Ishikawa (cell line): Measurements from ENCODE around the gene LTO1.

ENCODE experiments used
- CEBPB ChIP-seq: IDR thresholded peaks from 2 replicates; pipeline ENCODE4 v1.6.1; 2012
- CREB1 ChIP-seq: IDR thresholded peaks from 2 replicates; pipeline ENCODE4 v1.6.1; 2012; ENCODE audit warnings: low read depth
- EGR1 ChIP-seq: IDR thresholded peaks from 2 replicates; pipeline ENCODE4 v1.6.1; 2012
- EP300 ChIP-seq: IDR thresholded peaks from 2 replicates; pipeline ENCODE4 v1.6.1; 2012; ENCODE audit warnings: borderline replicate concordance
- FOXM1 ChIP-seq: IDR thresholded peaks from 2 replicates; pipeline ENCODE4 v1.6.1; 2012; ENCODE audit warnings: low read depth, borderline replicate concordance
- NFIC ChIP-seq: IDR thresholded peaks from 2 replicates; pipeline ENCODE4 v1.6.1; 2012
- RAD21 ChIP-seq: IDR thresholded peaks from 2 replicates; pipeline ENCODE4 v1.6.1; 2012; ENCODE audit warnings: low read depth
- REST ChIP-seq: IDR thresholded peaks from 2 replicates; pipeline ENCODE4 v1.6.1; 2012; ENCODE audit warnings: low read depth, mild to moderate bottlenecking
- TAF1 ChIP-seq: IDR thresholded peaks from 2 replicates; pipeline ENCODE4 v1.6.1; 2012; ENCODE audit warnings: low read depth, mild to moderate bottlenecking
- TCF12 ChIP-seq: IDR thresholded peaks from 2 replicates; pipeline ENCODE4 v1.6.1; 2012; ENCODE audit warnings: low read depth
- TEAD4 ChIP-seq: IDR thresholded peaks from 2 replicates; pipeline ENCODE4 v1.6.1; 2012
- YY1 ChIP-seq: IDR thresholded peaks from 2 replicates; pipeline ENCODE4 v1.6.1; 2012; ENCODE audit warnings: low read depth
- ZBTB7A ChIP-seq: IDR thresholded peaks from 2 replicates; pipeline ENCODE4 v1.6.1; 2012; ENCODE audit warnings: low read depth
- TF ChIP-seq, protein P1 (sequence below): IDR thresholded peaks from 2 replicates; pipeline ENCODE4 v1.6.1; 2012
- TF ChIP-seq, protein P2 (sequence below): IDR thresholded peaks from 2 replicates; pipeline ENCODE4 v1.6.1; 2012

The LTO1 gene

DNA sequence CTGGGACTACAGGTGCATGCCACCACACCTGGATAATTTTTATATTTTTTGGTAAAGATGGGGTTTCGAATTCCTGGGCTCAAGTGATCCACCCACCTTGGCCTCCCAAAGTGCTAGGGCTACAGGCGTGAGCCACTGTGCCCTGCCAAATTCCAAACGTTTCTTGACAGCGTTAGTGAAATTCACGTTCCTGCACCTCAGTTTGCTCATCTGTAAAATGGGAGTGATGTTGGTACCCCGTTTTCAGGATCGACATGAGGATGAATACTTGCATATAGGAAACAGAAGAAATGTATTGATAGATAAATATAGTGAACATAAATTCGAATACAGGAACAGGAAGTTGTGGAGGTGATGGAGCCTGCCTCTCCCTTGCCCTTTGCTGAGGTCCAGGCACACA lies 10.2 kb upstream of the LTO1 start:
- TF ChIP-seq CREB1 (no peak), TAF1 (no peak), REST (no peak), EGR1 (no peak), TEAD4 (no peak)
- TF ChIP-seq, protein P1, sequence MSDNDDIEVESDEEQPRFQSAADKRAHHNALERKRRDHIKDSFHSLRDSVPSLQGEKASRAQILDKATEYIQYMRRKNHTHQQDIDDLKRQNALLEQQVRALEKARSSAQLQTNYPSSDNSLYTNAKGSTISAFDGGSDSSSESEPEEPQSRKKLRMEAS = no peak

DNA sequence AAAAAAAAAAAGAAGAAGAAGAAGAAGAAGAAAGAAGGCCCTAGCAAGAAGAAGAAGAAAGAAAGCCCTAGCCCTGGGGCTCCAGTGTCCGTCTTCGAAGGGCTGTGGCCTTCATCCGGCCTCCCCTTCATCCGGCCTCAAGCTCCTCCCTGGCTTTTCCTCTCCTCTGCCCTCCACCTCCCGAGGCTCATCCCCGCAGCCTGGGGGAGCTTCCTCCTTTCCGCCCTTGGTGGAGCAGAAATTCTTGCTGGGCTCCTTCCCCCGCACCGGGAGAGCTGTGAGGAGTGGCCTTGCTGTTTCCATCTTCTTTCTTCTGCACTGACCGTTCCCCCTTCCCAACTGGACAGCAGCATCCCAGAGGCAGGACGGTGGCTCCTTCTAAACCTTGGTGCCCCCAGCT lies 9.5 kb upstream of the LTO1 start:
- TF ChIP-seq ZBTB7A (no peak), EGR1 (no peak), FOXM1 (no peak), TAF1 (no peak), RAD21 (no peak), TCF12 (no peak), NFIC (no peak), YY1 (no peak), CREB1 (no peak), TEAD4 (no peak)

- TF ChIP-seq, protein P2, sequence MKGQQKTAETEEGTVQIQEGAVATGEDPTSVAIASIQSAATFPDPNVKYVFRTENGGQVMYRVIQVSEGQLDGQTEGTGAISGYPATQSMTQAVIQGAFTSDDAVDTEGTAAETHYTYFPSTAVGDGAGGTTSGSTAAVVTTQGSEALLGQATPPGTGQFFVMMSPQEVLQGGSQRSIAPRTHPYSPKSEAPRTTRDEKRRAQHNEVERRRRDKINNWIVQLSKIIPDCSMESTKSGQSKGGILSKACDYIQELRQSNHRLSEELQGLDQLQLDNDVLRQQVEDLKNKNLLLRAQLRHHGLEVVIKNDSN = no peak
- peak; percentile 87 for TF ChIP-seq RAD21
Observed at GRCh38 chr11:69683764-69684333, 8.7 kb upstream of the LTO1 start.

DNA sequence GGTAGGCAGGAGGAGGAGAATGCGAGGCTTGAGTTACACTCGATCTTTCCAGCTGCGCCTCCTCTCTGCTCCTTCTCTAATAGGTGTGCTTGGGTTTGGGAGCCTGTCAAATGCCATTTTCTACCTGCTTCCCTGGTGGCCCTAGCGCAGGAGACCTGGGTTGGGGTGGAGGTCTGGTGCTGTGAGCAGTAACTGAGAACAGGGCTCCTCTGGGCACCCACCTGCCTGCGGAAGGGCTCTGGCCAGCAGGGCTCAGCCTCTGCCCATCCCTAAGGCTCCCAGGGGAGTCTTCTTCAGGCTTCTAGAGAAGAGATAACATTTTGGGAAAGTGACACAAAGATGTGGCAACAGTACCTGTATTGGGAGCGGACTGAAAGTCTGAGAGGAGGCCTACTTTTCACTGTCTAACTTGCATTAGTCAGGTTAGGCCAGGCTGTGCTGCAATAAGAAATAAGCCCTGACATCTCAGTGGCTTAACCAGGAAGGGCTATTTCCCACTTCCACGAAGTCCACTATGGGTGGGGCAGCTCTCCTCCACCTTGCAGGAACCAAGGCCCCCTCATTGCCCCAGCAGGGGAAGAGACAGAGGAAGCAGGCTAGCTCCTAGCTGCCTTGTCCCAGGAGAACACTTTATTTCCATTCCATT lies 7.7 kb upstream of the LTO1 start:
- no peak for TF ChIP-seq CEBPB
- no peak for TF ChIP-seq NFIC
- TF ChIP-seq TCF12 = no peak
- TF ChIP-seq ZBTB7A = no peak
- no peak for TF ChIP-seq EP300
- TF ChIP-seq TAF1 = no peak
- no peak for TF ChIP-seq FOXM1
- TF ChIP-seq RAD21 = no peak
- TF ChIP-seq CREB1 = no peak
- TF ChIP-seq EGR1 = no peak
- TF ChIP-seq, protein P1 = no peak
- TF ChIP-seq YY1 = no peak

GRCh38 chr11:69682221-69682620 lies 7.1 kb upstream of the LTO1 start:
- TF ChIP-seq FOXM1 (no peak), CEBPB (no peak), TCF12 (no peak)

DNA sequence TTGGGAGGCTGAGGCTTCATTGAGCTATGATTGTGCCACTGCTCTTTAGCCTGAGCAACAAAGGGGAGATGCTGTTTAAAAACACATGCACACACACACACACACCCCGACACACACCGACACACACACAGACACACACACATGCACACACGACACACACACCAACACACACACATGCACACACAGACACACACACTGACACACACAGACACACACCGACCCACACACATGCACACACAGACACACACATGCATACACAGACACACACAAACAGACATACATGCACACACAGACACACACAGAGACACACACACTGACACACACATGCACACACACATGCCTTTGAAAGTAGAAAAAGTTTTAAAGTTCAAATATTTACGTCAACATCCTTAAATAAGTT lies 5.5 kb upstream of the LTO1 start:
- TF ChIP-seq YY1 = no peak
- TF ChIP-seq RAD21 = no peak
- no peak for TF ChIP-seq CREB1
- TF ChIP-seq REST = no peak
- TF ChIP-seq TCF12 = no peak
- no peak for TF ChIP-seq NFIC
- TF ChIP-seq ZBTB7A = no peak
- no peak for TF ChIP-seq CEBPB
- TF ChIP-seq EGR1 = no peak

GRCh38 chr11:69677749-69678148 lies 2.6 kb upstream of the LTO1 start:
- no peak for TF ChIP-seq RAD21
- no peak for TF ChIP-seq REST
- TF ChIP-seq, protein P2 = no peak
- TF ChIP-seq ZBTB7A = no peak
- no peak for TF ChIP-seq EP300
